Urothelium cell line (cell line): ENCODE measurements around the gene AGMO.

Experiments
- DNase-seq: peaks from one replicate; pipeline ENCODE4 v3.0.0; 2011; ENCODE audit warnings: low spot score, mixed read lengths
- FAIRE-seq: peaks from 2 replicates; lab custom pipeline; 2011; peaks lifted over from hg19 to GRCh38; lab: Jason Lieb, UNC

The AGMO gene

GRCh38 chr7:15561835-15562234 lies at the start of gene AGMO:
Gene AGMO, minus strand, starts transcription at chr7:15562015.
- DNase-seq (no peak), FAIRE-seq (no peak)

- no peak for DNase-seq
- no peak for FAIRE-seq
Observed at GRCh38 chr7:15610503-15610902, 48.7 kb upstream of the AGMO start.

- FAIRE-seq: no peak
Observed at GRCh38 chr7:15609287-15609686, 47.5 kb upstream of the AGMO start.

GRCh38 chr7:15607529-15608210 lies 45.9 kb upstream of the AGMO start:
- FAIRE-seq (no peak), DNase-seq (no peak)

More at GRCh38 chr7:15609287-15609686, 47.5 kb upstream of the AGMO start:
- DNase-seq: no peak

GRCh38 chr7:15606561-15606960 lies 44.7 kb upstream of the AGMO start:
- DNase-seq: no peak
- FAIRE-seq: no peak

GRCh38 chr7:15604166-15604565 lies 42.4 kb upstream of the AGMO start:
- DNase-seq (no peak), FAIRE-seq (no peak)

- no peak for FAIRE-seq
- peak; percentile 11 for DNase-seq
Observed at GRCh38 chr7:15603124-15603523, 41.3 kb upstream of the AGMO start.

GRCh38 chr7:15602236-15602635 lies 40.4 kb upstream of the AGMO start:
- DNase-seq: no peak
- FAIRE-seq: no peak

GRCh38 chr7:15601175-15601574 lies 39.4 kb upstream of the AGMO start:
- no peak for DNase-seq
- FAIRE-seq: no peak

- DNase-seq (no peak), FAIRE-seq (no peak)
Observed at GRCh38 chr7:15600298-15600697, 38.5 kb upstream of the AGMO start.

GRCh38 chr7:15594461-15594860 lies 32.6 kb upstream of the AGMO start:
- no peak for DNase-seq
- no peak for FAIRE-seq

- FAIRE-seq: no peak
Observed at GRCh38 chr7:15593382-15593781, 31.6 kb upstream of the AGMO start.

GRCh38 chr7:15586266-15586665 lies 24.5 kb upstream of the AGMO start:
- no peak for DNase-seq
- FAIRE-seq: no peak

More at GRCh38 chr7:15593382-15593781, 31.6 kb upstream of the AGMO start:
- no peak for DNase-seq

- DNase-seq: no peak
- no peak for FAIRE-seq
Observed at GRCh38 chr7:15584575-15584974, 22.8 kb upstream of the AGMO start.

GRCh38 chr7:15582773-15583172 lies 21.0 kb upstream of the AGMO start:
- DNase-seq (no peak), FAIRE-seq (no peak)

GRCh38 chr7:15581352-15581951 lies 19.6 kb upstream of the AGMO start:
- FAIRE-seq: no peak
- DNase-seq: no peak

GRCh38 chr7:15580604-15581351 lies 19.0 kb upstream of the AGMO start:
- FAIRE-seq (no peak), DNase-seq (no peak)

GRCh38 chr7:15577600-15577999 lies 15.8 kb upstream of the AGMO start:
- DNase-seq (no peak), FAIRE-seq (no peak)

- FAIRE-seq: no peak
- DNase-seq: no peak
Observed at GRCh38 chr7:15571301-15571878, 9.6 kb upstream of the AGMO start.

- DNase-seq: no peak
- FAIRE-seq: no peak
Observed at GRCh38 chr7:15567652-15568051, 5.8 kb upstream of the AGMO start.

- FAIRE-seq: no peak
Observed at GRCh38 chr7:15567036-15567435, 5.2 kb upstream of the AGMO start.

GRCh38 chr7:15566476-15566875 lies 4.7 kb upstream of the AGMO start:
- DNase-seq (no peak), FAIRE-seq (no peak)

More at GRCh38 chr7:15567036-15567435, 5.2 kb upstream of the AGMO start:
- DNase-seq: no peak
